Activated CD4-positive, alpha-beta memory T cell treated with anti-CD3 and anti-CD28 coated beads for 36 hours (primary cell): ENCODE results near the gene CXorf65. TPM values are rescaled to one million over a fixed set of nuclear protein-coding genes. Genes with fewer than 3 reads are reported as not detected.

Experiments
- CTCF ChIA-PET: fragments of 350-600 bp; sonication (Branson Sonifier 250); formaldehyde crosslinking; loops from one replicate; lab custom pipeline; 2021; ENCODE audit warnings: antibody characterized with exemption, inconsistent platforms; lab: Charles Lee
- POLR2A ChIA-PET: fragments of 350-600 bp; sonication (Branson Sonifier 250); formaldehyde crosslinking; loops from one replicate; lab custom pipeline; 2021; ENCODE audit warnings: antibody characterized with exemption; lab: Charles Lee
- DNase-seq: peaks from one replicate; pipeline ENCODE4 v3.0.0-alpha.2; 2020
- H3K27ac Mint-ChIP-seq: one replicate; pipeline ENCODE4 v1.8.0; 2021; ENCODE audit warnings: mixed read lengths
- H3K27me3 Mint-ChIP-seq: one replicate; pipeline ENCODE4 v1.8.0; 2021; ENCODE audit warnings: mixed read lengths
- H3K36me3 Mint-ChIP-seq: one replicate; pipeline ENCODE4 v1.8.0; 2021; ENCODE audit warnings: mixed read lengths
- H3K4me1 Mint-ChIP-seq: one replicate; pipeline ENCODE4 v1.8.0; 2021; ENCODE audit warnings: low read depth, mixed read lengths
- H3K4me3 Mint-ChIP-seq: one replicate; pipeline ENCODE4 v1.8.0; 2021; ENCODE audit warnings: mild to moderate bottlenecking, mixed read lengths
- H3K9me3 Mint-ChIP-seq: one replicate; pipeline ENCODE4 v1.8.0; 2021; ENCODE audit warnings: mixed read lengths
- intact Hi-C: fragments of 100-400 bp; cut with micrococcal nuclease; formaldehyde crosslinking; loops from one replicate; pipeline ENCODE4 v1.15.1; 2023
- total RNA-seq, 2 experiments: library from RNA; stranded (reverse); gene quantifications; one replicate each; pipeline ENCODE4 v1.2.3, GENCODE V29; 2021

The CXorf65 gene
- total RNA-seq, result 10 to 100 TPM; 12.0 to 12.6 TPM

GRCh38 chrX:71106427-71106826 is at the start of gene CXorf65:
Gene CXorf65 (minus strand): TSS chrX:71106740. CDS start chrX:71106556, 184 bp downstream.
- intact Hi-C loops, result no loop called here
- peaks cover 63% of the 10 kb centered on the region for H3K4me1 Mint-ChIP-seq
- CTCF ChIA-PET, result interaction anchor here (0.9 to 1.8 kb wide), 3 partner anchors 9 to 71 kb away, joined by 3 to 4 read pairs (median 4); partner anchors contain the start of gene MED12

GRCh38 chrX:71154641-71155040 is 48.1 kb upstream of the CXorf65 start:
- POLR2A ChIA-PET, result no interaction called here
- Mint-ChIP-seq H3K36me3 (no peaks in the 10 kb centered on the region), H3K4me3 (no peak overlapping the region), H3K9me3 (no peaks in the 10 kb centered on the region), H3K27ac (no peak overlapping the region), H3K4me1 (peaks cover 9% of the 10 kb centered on the region), H3K27me3 (no peaks in the 10 kb centered on the region)
- CTCF ChIA-PET, result no interaction called here
- DNase-seq, result no peak
- intact Hi-C loops, result no loop called here

More at GRCh38 chrX:71106427-71106826, at the start of gene CXorf65:
- Mint-ChIP-seq H3K9me3 (no peaks in the 10 kb centered on the region), H3K36me3 (peaks cover 57% of the 10 kb centered on the region), H3K4me3 (peak within 1 kb of the TSS; percentile 99), H3K27me3 (no peaks in the 10 kb centered on the region), H3K27ac (peak within 1 kb of the TSS; percentile 98)
- POLR2A ChIA-PET, result interaction anchor here (0.9 kb wide), 1 partner anchor 12 kb away, joined by 3 read pairs; the partner anchor contains the start of gene MED12
- peak; percentile 51 for DNase-seq

GRCh38 chrX:71154196-71154595 is 47.7 kb upstream of the CXorf65 start:
- H3K27me3 Mint-ChIP-seq, result no peaks in the 10 kb centered on the region
- intact Hi-C loops, result no loop called here
- ChIA-PET CTCF (no interaction called here), POLR2A (no interaction called here)
- DNase-seq, result no peak
- H3K36me3 Mint-ChIP-seq, result no peaks in the 10 kb centered on the region
- H3K27ac Mint-ChIP-seq, result no peak overlapping the region
- H3K4me3 Mint-ChIP-seq, result no peak overlapping the region
- H3K4me1 Mint-ChIP-seq, result peaks cover 6% of the 10 kb centered on the region
- no peaks in the 10 kb centered on the region for H3K9me3 Mint-ChIP-seq

GRCh38 chrX:71151366-71151765 is 44.8 kb upstream of the CXorf65 start:
- ChIA-PET CTCF (no interaction called here), POLR2A (no interaction called here)
- Mint-ChIP-seq H3K4me1 (peaks cover 3% of the 10 kb centered on the region), H3K27ac (no peak overlapping the region), H3K27me3 (no peaks in the 10 kb centered on the region), H3K36me3 (no peaks in the 10 kb centered on the region), H3K9me3 (no peaks in the 10 kb centered on the region), H3K4me3 (no peak overlapping the region)
- no peak for DNase-seq
- intact Hi-C loops, result no loop called here

GRCh38 chrX:71148278-71148663 is 41.7 kb upstream of the CXorf65 start:
- Mint-ChIP-seq H3K4me3 (no peak overlapping the region), H3K36me3 (no peaks in the 10 kb centered on the region), H3K27ac (no peak overlapping the region), H3K9me3 (no peaks in the 10 kb centered on the region), H3K4me1 (peaks cover 12% of the 10 kb centered on the region), H3K27me3 (no peaks in the 10 kb centered on the region)
- no peak for DNase-seq
- ChIA-PET POLR2A (no interaction called here), CTCF (no interaction called here)
- intact Hi-C loops, result no loop called here

- POLR2A ChIA-PET, result no interaction called here
- no peak for DNase-seq
- intact Hi-C loops, result no loop called here
- Mint-ChIP-seq H3K36me3 (no peaks in the 10 kb centered on the region), H3K4me1 (peaks cover 12% of the 10 kb centered on the region), H3K27me3 (no peaks in the 10 kb centered on the region), H3K27ac (no peak overlapping the region), H3K9me3 (no peaks in the 10 kb centered on the region), H3K4me3 (no peak overlapping the region)
- CTCF ChIA-PET, result no interaction called here
Observed at GRCh38 chrX:71147496-71148277, 41.1 kb upstream of the CXorf65 start.

GRCh38 chrX:71144651-71145050 is 38.1 kb upstream of the CXorf65 start, which contains the start of gene NLGN3:
Gene NLGN3 (plus strand): TSS chrX:71144841. CDS start chrX:71147750, 2,909 bp downstream.
- POLR2A ChIA-PET, result no interaction called here
- H3K36me3 Mint-ChIP-seq, result no peaks in the 10 kb centered on the region
- CTCF ChIA-PET, result no interaction called here
- peaks cover 12% of the 10 kb centered on the region for H3K4me1 Mint-ChIP-seq
- H3K9me3 Mint-ChIP-seq, result no peaks in the 10 kb centered on the region
- H3K27me3 Mint-ChIP-seq, result no peaks in the 10 kb centered on the region
- no peak within 1 kb of the TSS for H3K4me3 Mint-ChIP-seq
- peak within 1 kb of the TSS; percentile 34 for H3K27ac Mint-ChIP-seq
- DNase-seq, result no peak
- intact Hi-C loops, result no loop called here

GRCh38 chrX:71143508-71143907 is 37.0 kb upstream of the CXorf65 start:
- DNase-seq, result no peak
- CTCF ChIA-PET, result no interaction called here

GRCh38 chrX:71140440-71140839 is 33.9 kb upstream of the CXorf65 start:
- H3K27ac Mint-ChIP-seq, result no peak overlapping the region
- intact Hi-C loops, result no loop called here
- CTCF ChIA-PET, result no interaction called here

More at GRCh38 chrX:71143508-71143907, 37.0 kb upstream of the CXorf65 start:
- Mint-ChIP-seq H3K36me3 (peaks cover 5% of the 10 kb centered on the region), H3K9me3 (no peaks in the 10 kb centered on the region), H3K27me3 (no peaks in the 10 kb centered on the region), H3K27ac (no peak overlapping the region), H3K4me3 (no peak overlapping the region), H3K4me1 (peaks cover 16% of the 10 kb centered on the region)
- intact Hi-C loops, result no loop called here
- POLR2A ChIA-PET, result no interaction called here

GRCh38 chrX:71131510-71131909 is 25.0 kb upstream of the CXorf65 start:
- H3K36me3 Mint-ChIP-seq, result peaks cover 40% of the 10 kb centered on the region
- ChIA-PET POLR2A (no interaction called here), CTCF (no interaction called here)
- intact Hi-C loops, result no loop called here
- H3K4me3 Mint-ChIP-seq, result no peak overlapping the region
- H3K9me3 Mint-ChIP-seq, result no peaks in the 10 kb centered on the region
- no peaks in the 10 kb centered on the region for H3K27me3 Mint-ChIP-seq
- DNase-seq, result no peak
- H3K4me1 Mint-ChIP-seq, result peaks cover 12% of the 10 kb centered on the region
- H3K27ac Mint-ChIP-seq, result no peak overlapping the region

More at GRCh38 chrX:71140440-71140839, 33.9 kb upstream of the CXorf65 start:
- POLR2A ChIA-PET, result no interaction called here
- no peaks in the 10 kb centered on the region for H3K27me3 Mint-ChIP-seq
- no peaks in the 10 kb centered on the region for H3K9me3 Mint-ChIP-seq
- peaks cover 11% of the 10 kb centered on the region for H3K36me3 Mint-ChIP-seq
- no peak for DNase-seq
- H3K4me3 Mint-ChIP-seq, result no peak overlapping the region
- peaks cover 9% of the 10 kb centered on the region for H3K4me1 Mint-ChIP-seq

- H3K4me3 Mint-ChIP-seq, result no peak overlapping the region
- ChIA-PET CTCF (interaction anchor here (0.6 to 2.8 kb wide), 11 partner anchors 9 to 48 kb away, joined by 3 to 33 read pairs (median 3); partner anchors contain the start of gene MED12), POLR2A (no interaction called here)
- DNase-seq, result peak; percentile 81
- H3K27me3 Mint-ChIP-seq, result no peaks in the 10 kb centered on the region
- intact Hi-C loops, result loop anchor here (1.0 kb wide), 2 partner anchors 27 to 31 kb away; no protein-coding TSS in a partner anchor
- H3K36me3 Mint-ChIP-seq, result peaks cover 33% of the 10 kb centered on the region
- H3K9me3 Mint-ChIP-seq, result no peaks in the 10 kb centered on the region
- peaks cover 12% of the 10 kb centered on the region for H3K4me1 Mint-ChIP-seq
- peak overlapping the region; percentile 83 for H3K27ac Mint-ChIP-seq
Observed at GRCh38 chrX:71128915-71129765, 22.6 kb upstream of the CXorf65 start.
